GM21717 (cell line): Measurements from ENCODE around the gene LYAR.
A peak's percentile ranks its signal among the peaks of the same experiment; 100 is the strongest.

Source experiments
- ATAC-seq: cut with Tn5 transposase; IDR thresholded peaks from one replicate; pipeline ENCODE4 v1.9.1; 2021; ENCODE audit warnings: mild to moderate bottlenecking, moderate library complexity; ENCODE audit not compliant: unreplicated experiment

The LYAR gene

GRCh38 chr4:4289941-4290850 is at the start of gene LYAR, which contains the start of gene ZBTB49:
Gene LYAR, minus strand, starts transcription at chr4:4290154. Its CDS starts 6,412 bp downstream, at chr4:4283742.
Gene ZBTB49, plus strand, starts transcription at chr4:4290251. Its CDS starts 9,695 bp downstream, at chr4:4299946.
- peak; percentile 87 for ATAC-seq

- no peak for ATAC-seq
Observed at GRCh38 chr4:4339504-4340085, 49.6 kb upstream of the LYAR start.

GRCh38 chr4:4338210-4339001 is 48.5 kb upstream of the LYAR start:
- no peak for ATAC-seq

- peak; percentile 69 for ATAC-seq
Observed at GRCh38 chr4:4334798-4335520, 45.0 kb upstream of the LYAR start.

GRCh38 chr4:4333265-4333706 is 43.3 kb upstream of the LYAR start:
- ATAC-seq = no peak

- no peak for ATAC-seq
Observed at GRCh38 chr4:4332529-4332928, 42.6 kb upstream of the LYAR start.

- no peak for ATAC-seq
Observed at GRCh38 chr4:4330794-4331193, 40.8 kb upstream of the LYAR start.

GRCh38 chr4:4329496-4329895 is 39.5 kb upstream of the LYAR start:
- no peak for ATAC-seq

GRCh38 chr4:4328840-4329239 is 38.9 kb upstream of the LYAR start:
- ATAC-seq = no peak

- no peak for ATAC-seq
Observed at GRCh38 chr4:4328206-4328605, 38.3 kb upstream of the LYAR start.

- ATAC-seq = no peak
Observed at GRCh38 chr4:4327652-4328121, 37.7 kb upstream of the LYAR start.

GRCh38 chr4:4326166-4326565 is 36.2 kb upstream of the LYAR start:
- ATAC-seq = no peak

- no peak for ATAC-seq
Observed at GRCh38 chr4:4325321-4325720, 35.4 kb upstream of the LYAR start.

GRCh38 chr4:4323705-4324534 is 34.0 kb upstream of the LYAR start:
- ATAC-seq = no peak

- no peak for ATAC-seq
Observed at GRCh38 chr4:4321951-4322688, 32.2 kb upstream of the LYAR start.

GRCh38 chr4:4320951-4321714 is 31.2 kb upstream of the LYAR start:
- no peak for ATAC-seq

GRCh38 chr4:4320528-4320927 is 30.6 kb upstream of the LYAR start:
- ATAC-seq = no peak
